Skeletal muscle cell (primary cell): Measurements from ENCODE around the gene FPGT.
"Not testable (repeated sequence)": the region's sequence is repeated elsewhere in the genome, so short reads cannot be mapped to it uniquely, and the experiment has no call there.

ENCODE experiments used
- DNase-seq: peaks from one replicate; pipeline ENCODE4 v3.0.0-alpha.2; 2010; ENCODE audit warnings: low read depth
- H3K4me3 ChIP-seq: 2 replicates; pipeline ENCODE4 v1.5.1; 2011; ENCODE audit warnings: low read depth, mild to moderate bottlenecking, control low read depth, low read length, moderate library complexity

The FPGT gene

DNA sequence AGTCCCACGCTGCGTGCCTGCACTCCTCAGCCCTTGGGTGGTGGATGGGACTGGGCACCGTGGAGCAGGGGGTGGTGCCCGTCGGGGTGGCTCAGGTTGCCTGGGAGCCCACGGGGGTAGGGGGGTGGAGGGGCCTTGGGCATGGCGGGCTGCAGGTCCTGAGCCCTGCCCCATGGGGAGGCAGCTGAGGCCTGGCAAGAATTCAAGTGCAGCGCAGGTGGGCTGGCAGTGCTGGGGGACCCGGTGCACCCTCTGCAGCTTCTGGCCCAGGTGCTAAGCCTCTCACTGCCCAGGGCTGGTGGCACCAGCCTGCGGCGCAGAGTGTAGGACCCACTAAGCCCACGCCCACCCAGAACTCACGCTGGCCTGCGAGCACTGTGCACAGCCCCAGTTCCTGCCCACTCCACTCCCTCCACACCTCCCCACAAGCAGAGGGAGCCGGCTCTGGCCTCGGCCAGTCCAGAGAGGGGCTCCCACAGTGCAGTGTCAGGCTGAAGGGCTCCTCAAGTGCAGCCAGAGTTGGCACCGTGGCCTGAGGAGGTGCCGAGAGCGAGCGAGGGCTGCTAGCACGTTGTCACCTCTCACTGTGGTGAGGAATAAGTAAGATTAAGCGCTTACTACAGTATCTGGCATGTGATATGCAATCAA, 50.0 kb downstream of the FPGT start:
- H3K4me3 ChIP-seq = no peak overlapping the region
- DNase-seq = no peak

DNA sequence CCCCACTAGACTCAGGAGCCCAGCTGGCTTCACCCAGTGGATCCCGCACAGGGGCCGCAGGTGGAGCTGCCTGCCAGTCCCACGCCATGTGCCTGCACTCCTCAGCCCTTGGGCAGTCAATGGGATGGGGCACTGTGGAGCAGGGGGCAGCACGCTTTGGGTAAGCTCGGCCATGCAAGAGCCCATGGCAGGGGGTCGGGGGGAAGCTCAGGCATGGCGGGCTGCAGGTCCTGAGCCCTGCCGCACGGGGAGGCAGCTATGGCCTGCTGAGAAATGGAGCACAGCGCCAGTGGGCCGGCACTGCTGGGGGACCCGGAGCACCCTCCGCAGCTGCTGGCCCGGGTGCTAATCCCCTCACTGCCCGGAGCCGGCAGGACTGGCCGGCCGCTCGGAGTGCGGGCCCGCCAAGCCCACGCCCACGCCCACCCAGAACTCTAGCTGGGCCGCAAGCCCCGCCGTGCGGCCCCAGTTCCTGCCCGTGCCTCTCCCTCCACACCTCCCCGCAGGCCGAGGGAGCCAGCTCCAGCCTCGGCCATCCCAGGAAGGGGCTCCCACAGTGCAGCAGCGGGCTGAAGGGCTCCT, 55.3 kb downstream of the FPGT start:
- not testable (repeated sequence) for H3K4me3 ChIP-seq, DNase-seq
